DND-41 (cell line): ENCODE results near the gene FGF12.

Source experiments
- ATAC-seq: fragments of 200-7000 bp; cut with Tn5 transposase; 3 replicates; pipeline ENCODE4 v1.9.1; 2021; ENCODE audit warnings: low read depth; ENCODE audit not compliant: insufficient read depth
- DNase-seq: peaks from one replicate; pipeline ENCODE4 v3.0.0-alpha.2; 2020
- H2AFZ ChIP-seq: 2 replicates; pipeline ENCODE4 v1.6.0; 2012; ENCODE audit warnings: low read depth, low read length
- H3K27ac ChIP-seq: 2 replicates; pipeline ENCODE4 v1.5.1; 2012; ENCODE audit warnings: low read length, inconsistent platforms
- H3K27me3 ChIP-seq: fragments of 200-600 bp; sonication (generic); 2 replicates; pipeline ENCODE4 v1.6.0; 2012; ENCODE audit warnings: low read length, mild to moderate bottlenecking, inconsistent platforms; ENCODE audit not compliant: insufficient read depth, poor library complexity
- H3K36me3 ChIP-seq: 2 replicates; pipeline ENCODE4 v1.5.1; 2012; ENCODE audit warnings: low read length, inconsistent platforms; ENCODE audit not compliant: insufficient read depth
- H3K4me1 ChIP-seq: 2 replicates; pipeline ENCODE4 v1.5.1; 2012; ENCODE audit warnings: mild to moderate bottlenecking, low read length; ENCODE audit not compliant: insufficient read depth
- H3K4me2 ChIP-seq: 2 replicates; pipeline ENCODE4 v1.6.0; 2012; ENCODE audit warnings: mild to moderate bottlenecking, moderate library complexity, low read length, inconsistent platforms; ENCODE audit not compliant: insufficient read depth
- H3K4me3 ChIP-seq, 2 experiments: fragments of 200-600 bp in 1 of 2; shearing (Covaris generic) in 1 of 2; 2 replicates each; pipeline ENCODE4 v1.5.1; 2012 to 2016; ENCODE audit warnings: inconsistent platforms in 2 of 2, low read length in 2 of 2, mild to moderate bottlenecking in 2 of 2, low read depth in 1 of 2, moderate library complexity in 1 of 2
- H3K79me2 ChIP-seq: 2 replicates; pipeline ENCODE4 v1.6.0; 2012; ENCODE audit warnings: low read length, inconsistent platforms; ENCODE audit not compliant: insufficient read depth
- H3K9ac ChIP-seq: 2 replicates; pipeline ENCODE4 v1.6.0; 2012; ENCODE audit warnings: low read depth, mild to moderate bottlenecking, inconsistent platforms, low read length, moderate library complexity
- H3K9me3 ChIP-seq: 2 replicates; pipeline ENCODE4 v1.5.1; 2012; ENCODE audit warnings: low read length, moderate library complexity, mild to moderate bottlenecking, inconsistent platforms; ENCODE audit not compliant: insufficient read depth, severe bottlenecking
- H4K20me1 ChIP-seq: 2 replicates; pipeline ENCODE4 v1.6.0; 2012; ENCODE audit warnings: low read length; ENCODE audit not compliant: insufficient read depth
- EZH2 ChIP-seq: IDR thresholded peaks from 3 replicates; pipeline ENCODE4 v1.6.1; 2012; ENCODE audit warnings: borderline replicate concordance, low read depth, mild to moderate bottlenecking, moderate library complexity, low read length, inconsistent platforms; ENCODE audit not compliant: severe bottlenecking
- TF ChIP-seq, protein P1 (sequence below): IDR thresholded peaks from 2 replicates; pipeline ENCODE4 v1.5.1; 2012; ENCODE audit warnings: borderline replicate concordance, low read length, moderate library complexity, mild to moderate bottlenecking; ENCODE audit not compliant: poor library complexity, severe bottlenecking; ENCODE audit errors: extremely low read depth

FGF12 gene

DNA sequence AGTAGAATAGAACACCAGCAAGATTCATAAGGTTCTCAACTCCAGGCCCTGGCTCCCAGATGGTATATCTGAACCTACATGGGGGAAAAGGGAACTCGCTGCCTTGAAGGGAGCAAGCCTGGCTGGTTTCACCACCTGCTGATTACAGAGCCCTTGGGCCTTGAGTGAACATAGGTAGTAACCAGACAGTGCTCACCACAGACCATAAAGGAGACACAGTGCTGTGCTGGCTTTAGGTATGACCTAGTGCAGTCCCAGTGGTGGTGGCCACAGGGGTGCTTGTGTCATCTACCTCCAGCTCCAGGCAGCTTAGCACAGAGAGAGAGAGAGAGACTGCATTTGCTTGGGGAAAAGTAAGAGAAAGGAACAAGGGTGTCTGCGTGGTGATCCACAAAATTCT is 409.8 kb downstream of the FGF12 start:
- no peak overlapping the region for H3K4me2 ChIP-seq
- no peak overlapping the region for H3K9ac ChIP-seq
- H3K4me1 ChIP-seq, result no peaks in the 10 kb centered on the region
- no peak overlapping the region for H3K4me3 ChIP-seq
- no peaks in the 10 kb centered on the region for H3K36me3 ChIP-seq
- no peaks in the 10 kb centered on the region for H3K27me3 ChIP-seq
- no peaks in the 10 kb centered on the region for H4K20me1 ChIP-seq
- H2AFZ ChIP-seq, result no peak overlapping the region
- DNase-seq (no peak), ATAC-seq (no peak)
- TF ChIP-seq, protein P1, sequence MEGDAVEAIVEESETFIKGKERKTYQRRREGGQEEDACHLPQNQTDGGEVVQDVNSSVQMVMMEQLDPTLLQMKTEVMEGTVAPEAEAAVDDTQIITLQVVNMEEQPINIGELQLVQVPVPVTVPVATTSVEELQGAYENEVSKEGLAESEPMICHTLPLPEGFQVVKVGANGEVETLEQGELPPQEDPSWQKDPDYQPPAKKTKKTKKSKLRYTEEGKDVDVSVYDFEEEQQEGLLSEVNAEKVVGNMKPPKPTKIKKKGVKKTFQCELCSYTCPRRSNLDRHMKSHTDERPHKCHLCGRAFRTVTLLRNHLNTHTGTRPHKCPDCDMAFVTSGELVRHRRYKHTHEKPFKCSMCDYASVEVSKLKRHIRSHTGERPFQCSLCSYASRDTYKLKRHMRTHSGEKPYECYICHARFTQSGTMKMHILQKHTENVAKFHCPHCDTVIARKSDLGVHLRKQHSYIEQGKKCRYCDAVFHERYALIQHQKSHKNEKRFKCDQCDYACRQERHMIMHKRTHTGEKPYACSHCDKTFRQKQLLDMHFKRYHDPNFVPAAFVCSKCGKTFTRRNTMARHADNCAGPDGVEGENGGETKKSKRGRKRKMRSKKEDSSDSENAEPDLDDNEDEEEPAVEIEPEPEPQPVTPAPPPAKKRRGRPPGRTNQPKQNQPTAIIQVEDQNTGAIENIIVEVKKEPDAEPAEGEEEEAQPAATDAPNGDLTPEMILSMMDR, result no peak
- H3K79me2 ChIP-seq, result no peaks in the 10 kb centered on the region
- H3K9me3 ChIP-seq, result no peaks in the 10 kb centered on the region
- no peak overlapping the region for H3K27ac ChIP-seq

DNA sequence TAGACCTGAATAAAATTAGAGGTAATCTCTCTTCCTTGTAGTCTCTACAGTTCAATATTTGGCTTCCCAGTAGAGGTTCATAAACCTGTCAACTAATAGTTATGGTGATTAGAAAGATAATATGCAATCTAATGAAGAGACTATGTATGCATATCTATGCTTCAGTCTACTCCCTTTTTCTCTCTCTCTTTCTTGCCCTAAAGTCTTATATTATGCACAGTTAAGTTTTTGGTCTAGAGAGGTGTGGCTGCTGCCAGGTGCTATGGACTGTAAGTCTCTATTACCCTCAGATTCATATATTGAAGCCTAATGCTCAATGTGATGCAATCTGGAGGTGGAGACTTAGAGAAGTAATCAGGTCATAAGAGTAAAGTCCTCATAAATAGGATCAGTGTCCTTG is 413.7 kb downstream of the FGF12 start:
- Histone ChIP-seq H3K4me1 (no peaks in the 10 kb centered on the region), H3K9ac (no peak overlapping the region), H3K36me3 (no peaks in the 10 kb centered on the region), H2AFZ (no peak overlapping the region), H3K9me3 (no peaks in the 10 kb centered on the region), H3K27ac (no peak overlapping the region), H3K79me2 (no peaks in the 10 kb centered on the region), H3K4me2 (no peak overlapping the region), H4K20me1 (no peaks in the 10 kb centered on the region), H3K27me3 (no peaks in the 10 kb centered on the region), H3K4me3 (no peak overlapping the region)
- DNase-seq (no peak), ATAC-seq (no peak)
- TF ChIP-seq EZH2, result no peak
- TF ChIP-seq, protein P1, result no peak

DNA sequence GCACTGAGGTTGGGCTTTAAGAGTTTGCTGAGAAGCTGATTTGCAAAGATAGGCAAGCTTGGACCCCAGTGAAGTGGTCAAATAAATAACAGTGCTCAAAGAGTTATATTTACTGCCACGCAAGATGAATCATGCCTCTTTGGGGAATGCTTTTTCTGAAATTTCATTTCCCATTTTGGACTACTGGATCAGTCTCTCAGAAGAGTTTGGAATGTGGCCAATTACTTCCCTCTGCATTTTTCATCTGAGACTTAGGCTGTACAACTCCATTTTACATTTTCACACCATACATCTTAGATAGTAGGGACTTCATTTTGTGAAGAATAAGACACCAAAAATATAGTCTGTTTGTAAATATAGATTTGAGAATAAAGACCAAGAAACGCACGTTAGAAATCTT is 419.7 kb downstream of the FGF12 start:
- Histone ChIP-seq H4K20me1 (no peaks in the 10 kb centered on the region), H3K27me3 (no peaks in the 10 kb centered on the region), H3K27ac (no peak overlapping the region), H3K4me3 (no peak overlapping the region), H2AFZ (no peak overlapping the region), H3K79me2 (no peaks in the 10 kb centered on the region), H3K9ac (no peak overlapping the region), H3K4me2 (no peak overlapping the region), H3K4me1 (no peaks in the 10 kb centered on the region), H3K36me3 (no peaks in the 10 kb centered on the region), H3K9me3 (no peaks in the 10 kb centered on the region)
- TF ChIP-seq, protein P1, result no peak
- no peak for TF ChIP-seq EZH2
- no peak for ATAC-seq
- no peak for DNase-seq

DNA sequence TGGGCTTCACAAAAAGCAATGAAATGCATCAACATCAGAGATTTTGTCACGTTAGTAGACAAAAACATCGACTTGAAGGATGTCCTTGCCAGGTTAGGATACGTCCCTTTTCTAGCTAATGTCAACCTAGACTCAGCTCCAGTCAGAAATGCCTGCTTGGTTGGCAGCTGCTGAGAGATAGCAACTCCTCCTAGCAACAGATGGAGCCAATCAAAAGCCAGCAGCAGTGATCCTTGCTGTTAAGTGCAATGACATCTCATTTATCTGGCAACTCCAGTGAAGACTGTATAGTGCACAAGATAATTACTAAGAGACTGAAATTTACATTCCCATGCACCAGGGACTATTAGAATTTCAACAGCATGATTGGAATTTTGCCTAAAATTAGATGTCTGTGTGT is 424.1 kb downstream of the FGF12 start:
- H3K4me2 ChIP-seq, result no peak overlapping the region
- H3K36me3 ChIP-seq, result no peaks in the 10 kb centered on the region
- H3K9ac ChIP-seq, result no peak overlapping the region
- no peaks in the 10 kb centered on the region for H3K79me2 ChIP-seq
- ATAC-seq, result no peak
- no peaks in the 10 kb centered on the region for H3K4me1 ChIP-seq
- no peak overlapping the region for H3K4me3 ChIP-seq
- no peak overlapping the region for H3K27ac ChIP-seq
- H3K9me3 ChIP-seq, result no peaks in the 10 kb centered on the region
- no peaks in the 10 kb centered on the region for H3K27me3 ChIP-seq
- DNase-seq, result no peak
- no peak for TF ChIP-seq EZH2
- TF ChIP-seq, protein P1, result no peak
- no peak overlapping the region for H2AFZ ChIP-seq
- no peaks in the 10 kb centered on the region for H4K20me1 ChIP-seq
